Measurements from ENCODE around the gene C4BPA.

GRCh38 chr1:207173396-207173795 is 69.4 kb downstream of the C4BPA start:
- TF ChIP-seq TCF15 (CRISPR knock-in tag; IDR thresholded peaks at IDR 0.05) (no peak), NCOR1 (IDR thresholded peaks at IDR 0.05) (no peak), CTCF (IDR thresholded peaks at IDR 0.05 in 2 of 3, conservative IDR thresholded peaks at IDR 0.05 in 1 of 3; ENCODE audit: insufficient read depth in 2 of 3, low read depth in 1 of 3, low read length in 3 of 3) (no peak), USF2 (CRISPR knock-in tag; IDR thresholded peaks at IDR 0.05) (no peak), FOXM1 (IDR thresholded peaks at IDR 0.05; ENCODE audit: low read depth) (no peak), FOXM1 (CRISPR knock-in tag; IDR thresholded peaks at IDR 0.05; ENCODE audit: low read depth) (no peak), PKNOX1 (IDR thresholded peaks at IDR 0.05) (no peak), ZNF785 (CRISPR knock-in tag; IDR thresholded peaks at IDR 0.05) (no peak)

Measured in K562 (cell line).